H9 (cell line): ENCODE data around the gene RGR. TPM values are rescaled to one million over a fixed set of nuclear protein-coding genes. Genes with fewer than 3 reads are reported as not detected.

Experiments
- DNase-seq: peaks from one replicate; pipeline ENCODE4 v3.0.0-alpha.2; 2017
- H2AFZ ChIP-seq: one replicate; pipeline ENCODE4 v1.6.1; 2013; ENCODE audit warnings: mild to moderate bottlenecking, low read length, control low read depth, moderate library complexity
- H2AK5ac ChIP-seq: 2 replicates; pipeline ENCODE4 v1.6.1; 2013; ENCODE audit warnings: low read length, control low read depth, mixed read lengths; ENCODE audit not compliant: insufficient read length
- H2BK120ac ChIP-seq: one replicate; pipeline ENCODE4 v1.6.1; 2013; ENCODE audit warnings: low read depth, mild to moderate bottlenecking, low read length, control low read depth, inconsistent platforms; ENCODE audit not compliant: poor library complexity, severe bottlenecking
- H2BK12ac ChIP-seq: 2 replicates; pipeline ENCODE4 v1.6.1; 2013; ENCODE audit warnings: low read length, control low read depth, mixed read lengths, low read depth; ENCODE audit not compliant: insufficient read length
- H2BK15ac ChIP-seq: 2 replicates; pipeline ENCODE4 v1.6.1; 2013; ENCODE audit warnings: low read depth, low read length, control low read depth
- H2BK20ac ChIP-seq: one replicate; pipeline ENCODE4 v1.6.1; 2013; ENCODE audit warnings: low read depth, mild to moderate bottlenecking, low read length, control low read depth, inconsistent platforms; ENCODE audit not compliant: poor library complexity, severe bottlenecking
- H2BK5ac ChIP-seq: 2 replicates; pipeline ENCODE4 v1.6.1; 2013; ENCODE audit warnings: low read length, control low read depth, mixed read lengths; ENCODE audit not compliant: insufficient read length
- H3K14ac ChIP-seq: 2 replicates; pipeline ENCODE4 v1.6.1; 2013; ENCODE audit warnings: low read length, control low read depth; ENCODE audit not compliant: insufficient read depth
- H3K18ac ChIP-seq: 2 replicates; pipeline ENCODE4 v1.6.1; 2013; ENCODE audit warnings: low read depth, mild to moderate bottlenecking, mixed read lengths, low read length, control low read depth; ENCODE audit not compliant: insufficient read length
- H3K23ac ChIP-seq: 2 replicates; pipeline ENCODE4 v1.6.1; 2013; ENCODE audit warnings: low read length, control low read depth, mixed read lengths, low read depth; ENCODE audit not compliant: insufficient read length
- H3K23me2 ChIP-seq: 2 replicates; pipeline ENCODE4 v1.6.1; 2013; ENCODE audit warnings: low read depth, mild to moderate bottlenecking, mixed read lengths, low read length, control low read depth; ENCODE audit not compliant: insufficient read length, poor library complexity, severe bottlenecking
- H3K27ac ChIP-seq: 2 replicates; pipeline ENCODE4 v1.5.1; 2013; ENCODE audit warnings: low read length, control low read depth, mixed read lengths, low read depth; ENCODE audit not compliant: insufficient read length
- H3K27me3 ChIP-seq: 2 replicates; pipeline ENCODE4 v1.6.1; 2013; ENCODE audit warnings: low read length, control low read depth, inconsistent platforms; ENCODE audit not compliant: insufficient read depth
- H3K4ac ChIP-seq: 2 replicates; pipeline ENCODE4 v1.6.1; 2013; ENCODE audit warnings: low read depth, mild to moderate bottlenecking, control low read depth, inconsistent platforms, low read length, moderate library complexity
- H3K4me1 ChIP-seq: 2 replicates; pipeline ENCODE4 v1.6.1; 2013; ENCODE audit warnings: low read length, control low read depth, inconsistent platforms; ENCODE audit not compliant: insufficient read depth
- H3K4me2 ChIP-seq: 2 replicates; pipeline ENCODE4 v1.6.1; 2013; ENCODE audit warnings: low read length, control low read depth, mixed read lengths; ENCODE audit not compliant: insufficient read length, insufficient read depth
- H3K56ac ChIP-seq: 2 replicates; pipeline ENCODE4 v1.6.1; 2013; ENCODE audit warnings: low read depth, mild to moderate bottlenecking, mixed read lengths, low read length, control low read depth; ENCODE audit not compliant: insufficient read length
- H3K79me1 ChIP-seq: 2 replicates; pipeline ENCODE4 v1.6.1; 2013; ENCODE audit warnings: low read depth, mild to moderate bottlenecking, moderate library complexity, low read length, control low read depth, inconsistent platforms; ENCODE audit not compliant: insufficient read depth, poor library complexity, severe bottlenecking
- H3K79me2 ChIP-seq: 2 replicates; pipeline ENCODE4 v1.6.1; 2013; ENCODE audit warnings: low read length, control low read depth, inconsistent platforms; ENCODE audit not compliant: insufficient read depth
- H3K9ac ChIP-seq: 2 replicates; pipeline ENCODE4 v1.6.1; 2013; ENCODE audit warnings: low read length, control low read depth, mixed read lengths; ENCODE audit not compliant: insufficient read length; ENCODE audit errors: extremely low read depth
- H3K9me3 ChIP-seq: one replicate; pipeline ENCODE4 v1.6.1; 2013; ENCODE audit warnings: low read depth, low read length, inconsistent platforms; ENCODE audit not compliant: control insufficient read depth
- H3T11ph ChIP-seq: one replicate; pipeline ENCODE4 v1.6.1; 2013; ENCODE audit warnings: mild to moderate bottlenecking, low read length, control low read depth, inconsistent platforms
- H4K20me1 ChIP-seq: one replicate; pipeline ENCODE4 v1.6.1; 2013; ENCODE audit not compliant: control insufficient read depth, insufficient read length, insufficient read depth
- H4K5ac ChIP-seq: 2 replicates; pipeline ENCODE4 v1.6.1; 2013; ENCODE audit warnings: low read depth, mild to moderate bottlenecking, mixed read lengths, low read length, control low read depth; ENCODE audit not compliant: insufficient read length
- H4K8ac ChIP-seq: replicated peaks from 2 replicates; pipeline ENCODE4 v1.6.1; 2013; ENCODE audit warnings: low read length, control low read depth, mixed read lengths, low read depth; ENCODE audit not compliant: insufficient read length
- H4K91ac ChIP-seq: 2 replicates; pipeline ENCODE4 v1.6.1; 2013; ENCODE audit warnings: low read depth, mild to moderate bottlenecking, moderate library complexity, mixed read lengths, low read length, control low read depth; ENCODE audit not compliant: insufficient read length
- H3K27ac Mint-ChIP-seq, 3 experiments: 2 replicates in 2 of 3; 3 replicates in 1 of 3; pipeline ENCODE4 v1.8.0; 2020 to 2021; ENCODE audit warnings: mixed read lengths in 3 of 3, mild to moderate bottlenecking in 1 of 3, moderate library complexity in 1 of 3
- H3K27me3 Mint-ChIP-seq: 2 replicates; pipeline ENCODE4 v1.8.0; 2021; ENCODE audit warnings: low read depth, mild to moderate bottlenecking, moderate library complexity, mixed read lengths
- H3K36me3 Mint-ChIP-seq, 3 experiments: 2 replicates in 2 of 3; 3 replicates in 1 of 3; pipeline ENCODE4 v1.8.0; 2020 to 2021; ENCODE audit warnings: low read depth in 3 of 3, mixed read lengths in 3 of 3; ENCODE audit not compliant: insufficient read depth in 1 of 3
- H3K4me1 Mint-ChIP-seq, 2 experiments: 2 replicates each; pipeline ENCODE4 v1.8.0; 2020; ENCODE audit warnings: mixed read lengths in 2 of 2
- H3K4me3 Mint-ChIP-seq, 2 experiments: 2 replicates in 1 of 2; 3 replicates in 1 of 2; pipeline ENCODE4 v1.8.0; 2020 to 2021; ENCODE audit warnings: mild to moderate bottlenecking in 2 of 2, mixed read lengths in 2 of 2, moderate library complexity in 1 of 2
- H3K9me3 Mint-ChIP-seq, 2 experiments: 2 replicates in 1 of 2; 3 replicates in 1 of 2; pipeline ENCODE4 v1.8.0; 2020; ENCODE audit warnings: mild to moderate bottlenecking in 2 of 2, mixed read lengths in 2 of 2, moderate library complexity in 1 of 2
- WGBS: extraction: QIAGEN DNeasy Blood & Tissue Kit; methylation state at CpG from one replicate; pipeline ENCODE4 v1.1.7; 2013; ENCODE audit warnings: missing lambda C conversion rate, low lambda C conversion rate, mixed read lengths; ENCODE audit not compliant: insufficient read length; ENCODE audit errors: extremely low coverage; 5-methylcytosine and 5-hydroxymethylcytosine counted together
- total RNA-seq: library from RNA; stranded (reverse); gene quantifications from 2 replicates; pipeline ENCODE4 v1.2.1, GENCODE V29; 2021
- TF ChIP-seq, protein P1 (sequence below): fragments of 200-600 bp; sonication (generic); conservative IDR thresholded peaks from 3 replicates; pipeline ENCODE4 v1.8.0; 2021; ENCODE audit warnings: antibody characterized with exemption, mild to moderate bottlenecking

Gene RGR
- total RNA-seq, 1 experiment from 2014 or later: not detected

DNA sequence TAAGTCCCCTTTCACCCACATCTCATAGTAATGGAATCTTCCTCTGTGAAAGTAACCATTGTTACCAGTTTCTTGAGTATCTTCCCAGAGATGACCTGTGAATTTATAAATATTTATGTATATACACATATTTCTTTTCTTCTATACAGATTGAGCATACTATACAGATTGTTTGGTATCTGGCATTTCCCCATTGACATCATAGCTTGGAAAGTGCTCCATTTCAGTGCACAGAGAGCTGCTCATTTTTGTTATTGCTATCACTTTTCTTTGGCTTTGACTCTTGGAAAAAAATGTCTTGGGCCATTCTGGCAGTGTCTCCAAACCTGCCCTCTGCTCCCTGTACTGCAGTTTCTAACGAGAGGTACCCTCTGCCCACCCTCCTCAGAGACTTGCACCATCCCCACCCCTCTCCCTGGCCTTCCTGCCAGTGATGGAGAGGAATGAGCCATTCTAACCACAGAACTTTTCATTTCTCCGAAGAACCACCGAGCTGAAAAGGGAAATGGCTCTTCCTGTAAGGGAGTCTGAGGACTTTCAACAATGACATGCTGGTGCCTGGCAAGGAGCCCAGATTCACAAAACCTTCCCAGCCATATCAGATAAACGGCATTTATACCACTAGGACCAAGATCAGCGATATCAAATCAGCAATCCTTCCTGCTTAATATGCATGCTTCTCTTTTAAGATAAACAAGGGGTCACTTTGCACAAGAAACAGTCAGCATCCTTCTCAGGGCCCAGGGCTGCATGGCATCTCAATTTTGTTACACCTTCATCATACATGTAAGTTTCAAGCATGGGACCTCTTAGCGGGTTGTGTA, 63.8 kb downstream of the RGR start:
- TF ChIP-seq, protein P1, sequence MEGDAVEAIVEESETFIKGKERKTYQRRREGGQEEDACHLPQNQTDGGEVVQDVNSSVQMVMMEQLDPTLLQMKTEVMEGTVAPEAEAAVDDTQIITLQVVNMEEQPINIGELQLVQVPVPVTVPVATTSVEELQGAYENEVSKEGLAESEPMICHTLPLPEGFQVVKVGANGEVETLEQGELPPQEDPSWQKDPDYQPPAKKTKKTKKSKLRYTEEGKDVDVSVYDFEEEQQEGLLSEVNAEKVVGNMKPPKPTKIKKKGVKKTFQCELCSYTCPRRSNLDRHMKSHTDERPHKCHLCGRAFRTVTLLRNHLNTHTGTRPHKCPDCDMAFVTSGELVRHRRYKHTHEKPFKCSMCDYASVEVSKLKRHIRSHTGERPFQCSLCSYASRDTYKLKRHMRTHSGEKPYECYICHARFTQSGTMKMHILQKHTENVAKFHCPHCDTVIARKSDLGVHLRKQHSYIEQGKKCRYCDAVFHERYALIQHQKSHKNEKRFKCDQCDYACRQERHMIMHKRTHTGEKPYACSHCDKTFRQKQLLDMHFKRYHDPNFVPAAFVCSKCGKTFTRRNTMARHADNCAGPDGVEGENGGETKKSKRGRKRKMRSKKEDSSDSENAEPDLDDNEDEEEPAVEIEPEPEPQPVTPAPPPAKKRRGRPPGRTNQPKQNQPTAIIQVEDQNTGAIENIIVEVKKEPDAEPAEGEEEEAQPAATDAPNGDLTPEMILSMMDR: no peak
- Mint-ChIP-seq H3K27me3 (no peaks in the 10 kb centered on the region), H3K9me3 (peaks cover 0 to 5% of the 10 kb centered on the region in 2 experiments; a peak in 4 of 5 replicates), H3K4me1 (peaks cover 5 to 13% of the 10 kb centered on the region in 2 experiments), H3K36me3 (no peaks in the 10 kb centered on the region; a peak in 2 of 7 replicates), H3K4me3 (no peak overlapping the region), H3K27ac (no peak overlapping the region; a peak in 1 of 7 replicates)
- H2AK5ac ChIP-seq: no peak overlapping the region
- no peak overlapping the region for H2BK12ac ChIP-seq
- no peak overlapping the region for H3K23ac ChIP-seq
- no peak overlapping the region for H3K14ac ChIP-seq
- H2BK15ac ChIP-seq: no peak overlapping the region
- no peak overlapping the region for H2AFZ ChIP-seq
- H3K27me3 ChIP-seq: no peaks in the 10 kb centered on the region
- no peak overlapping the region for H3T11ph ChIP-seq
- H2BK5ac ChIP-seq: no peak overlapping the region
- no peak overlapping the region for H2BK120ac ChIP-seq
- peaks cover 6% of the 10 kb centered on the region; the same call in 1 of the 2 replicates for H3K4me1 ChIP-seq
- no peaks in the 10 kb centered on the region for H3K23me2 ChIP-seq
- no peak overlapping the region for H4K8ac ChIP-seq
- no peak overlapping the region for H4K91ac ChIP-seq
- no peak overlapping the region for H3K4me2 ChIP-seq
- no peaks in the 10 kb centered on the region for H3K79me1 ChIP-seq
- H3K9me3 ChIP-seq: no peaks in the 10 kb centered on the region
- H4K20me1 ChIP-seq: no peaks in the 10 kb centered on the region
- DNase-seq: no peak
- H3K18ac ChIP-seq: no peak overlapping the region
- H3K27ac ChIP-seq: no peak overlapping the region
- no peak overlapping the region for H4K5ac ChIP-seq
- H3K56ac ChIP-seq: no peak overlapping the region
- no peaks in the 10 kb centered on the region for H3K79me2 ChIP-seq
- no peak overlapping the region for H3K9ac ChIP-seq
- no peak overlapping the region for H3K4ac ChIP-seq
- H2BK20ac ChIP-seq: no peak overlapping the region
- no CpG with 5 or more reads among the region's 6 CpGs for WGBS

Other genes with a start within 250 kb of the RGR start
- 95.2 and 95.6 TPM in 2 replicates for gene GHITM, start 105.5 kb upstream of the RGR start, total RNA-seq
- gene GPR15LG, start 71.3 kb upstream of the RGR start, total RNA-seq: not detected in 2 replicates
- 6.4 and 6.6 TPM in 2 replicates for gene CDHR1, start 50.5 kb upstream of the RGR start, total RNA-seq
- not detected in 2 replicates for gene LRIT2, start 19.5 kb upstream of the RGR start, total RNA-seq
- not detected in 2 replicates for gene LRIT1, start 3.5 kb upstream of the RGR start, total RNA-seq
- 20.9 and 22.2 TPM in 2 replicates for gene CCSER2, start 83.5 kb downstream of the RGR start, total RNA-seq